NCI-H1092 treated with DMSO at 0.1 percent for 48 hours (cell line): ENCODE results near the gene DHRS12.

Source experiments
- DNase-seq: peaks from one replicate; lab custom pipeline; 2025; lab: John Stamatoyannopoulos, UW

The DHRS12 gene, protein sequence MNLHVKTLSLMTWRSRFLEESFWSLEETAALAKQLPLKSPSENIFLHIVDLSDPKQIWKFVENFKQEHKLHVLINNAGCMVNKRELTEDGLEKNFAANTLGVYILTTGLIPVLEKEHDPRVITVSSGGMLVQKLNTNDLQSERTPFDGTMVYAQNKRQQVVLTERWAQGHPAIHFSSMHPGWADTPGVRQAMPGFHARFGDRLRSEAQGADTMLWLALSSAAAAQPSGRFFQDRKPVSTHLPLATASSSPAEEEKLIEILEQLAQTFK

GRCh38 chr13:51803422-51804294, at the start of gene DHRS12:
Gene DHRS12, minus strand, starts transcription at chr13:51804163. Its CDS starts 4,504 bp downstream, at chr13:51799659.
- peak; percentile 69 for DNase-seq

DNA sequence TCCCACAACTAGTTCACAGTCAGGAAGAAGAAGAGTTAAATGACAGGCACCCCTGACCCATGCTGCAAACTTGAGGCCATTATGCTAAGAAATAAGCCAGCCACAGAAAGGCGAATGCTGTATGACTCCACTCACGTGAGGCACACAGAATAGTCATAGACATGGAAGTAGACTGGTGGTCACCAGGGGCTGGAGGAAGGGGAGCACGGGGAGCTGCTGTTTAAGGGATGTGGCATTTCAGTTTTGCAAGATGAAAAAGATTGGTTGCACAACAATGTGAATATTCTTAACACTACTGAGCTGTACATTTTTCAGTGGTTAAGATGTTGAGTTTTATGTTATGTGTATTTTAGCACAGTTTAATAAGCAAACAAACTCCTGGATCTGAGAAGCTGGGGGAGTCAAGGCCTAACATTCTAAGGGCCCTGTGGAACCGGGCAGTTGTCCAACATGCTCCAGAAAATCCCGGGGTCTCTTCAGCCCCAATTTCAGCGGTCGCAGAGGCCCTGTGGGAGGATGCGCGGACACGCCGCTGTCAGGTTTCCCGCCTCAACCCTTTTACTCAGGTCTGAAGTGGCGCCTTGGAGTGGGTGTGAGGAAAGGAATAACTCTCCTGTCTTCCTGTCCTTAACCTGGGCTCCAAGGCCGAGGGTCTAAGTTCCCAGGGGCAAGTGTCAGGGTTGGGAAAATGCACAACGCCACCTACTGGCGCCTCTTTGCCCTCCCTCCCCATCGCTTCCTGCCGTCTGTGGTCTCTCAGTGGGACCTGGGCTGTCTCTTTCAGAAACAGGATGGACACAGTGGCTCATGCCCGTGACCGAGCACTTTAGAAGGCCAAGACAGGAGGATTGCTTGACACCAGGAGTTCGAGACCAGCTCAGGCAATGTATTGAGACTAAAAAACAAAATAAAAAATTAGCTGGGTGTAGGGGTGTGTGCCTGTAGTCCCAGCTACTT, 45.5 kb upstream of the DHRS12 start:
- peak; percentile 6 for DNase-seq

- DNase-seq: no peak
Measured at GRCh38 chr13:51848674-51849073, 44.7 kb upstream of the DHRS12 start.

DNA sequence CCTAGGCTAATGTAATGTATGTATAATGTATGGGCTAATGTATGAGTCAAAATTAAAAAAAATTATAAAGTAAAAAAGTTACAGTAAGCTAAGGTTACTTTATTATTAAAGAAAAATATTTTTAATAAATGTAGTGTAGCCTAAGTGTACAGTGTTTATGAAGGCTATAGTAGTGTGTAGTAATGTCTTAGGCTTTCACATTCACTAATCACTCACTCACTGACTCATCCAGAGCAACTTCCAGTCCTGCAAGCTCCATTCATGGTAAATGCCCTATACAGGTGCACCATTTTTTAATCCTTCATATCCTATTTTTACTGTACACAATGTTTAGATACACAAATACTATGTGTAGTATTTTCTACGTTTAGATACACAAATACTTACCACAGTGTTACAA, 42.8 kb upstream of the DHRS12 start:
- DNase-seq: no peak

- DNase-seq: no peak
Measured at GRCh38 chr13:51845574-51846318, 41.8 kb upstream of the DHRS12 start.

- peak; percentile 31 for DNase-seq
Measured at GRCh38 chr13:51844862-51845573, 41.1 kb upstream of the DHRS12 start, which contains the start of gene TMEM272. Gene TMEM272, minus strand, starts transcription at chr13:51845177. Its CDS starts 6,647 bp downstream, at chr13:51838530.

DNA sequence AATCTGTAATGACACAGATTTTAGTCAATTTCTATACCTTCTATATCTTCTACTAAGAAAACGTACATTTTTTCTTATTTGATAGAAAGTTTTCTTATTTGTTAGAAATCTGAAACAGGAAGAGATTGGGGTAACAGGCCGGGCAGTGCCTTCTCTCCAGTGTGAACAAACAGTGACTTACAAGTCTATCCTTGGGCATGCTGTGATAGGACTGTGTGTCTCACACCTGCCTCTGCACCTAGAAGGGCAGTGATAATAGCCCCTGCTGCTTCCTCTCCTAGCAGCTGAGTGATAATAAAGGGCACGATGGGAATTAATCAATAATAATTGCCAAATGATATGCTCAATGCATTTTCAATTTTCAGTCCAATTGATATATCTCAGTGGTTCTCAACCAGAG, 39.6 kb upstream of the DHRS12 start:
- no peak for DNase-seq

GRCh38 chr13:51841732-51842131, 37.8 kb upstream of the DHRS12 start:
- DNase-seq: no peak

DNA sequence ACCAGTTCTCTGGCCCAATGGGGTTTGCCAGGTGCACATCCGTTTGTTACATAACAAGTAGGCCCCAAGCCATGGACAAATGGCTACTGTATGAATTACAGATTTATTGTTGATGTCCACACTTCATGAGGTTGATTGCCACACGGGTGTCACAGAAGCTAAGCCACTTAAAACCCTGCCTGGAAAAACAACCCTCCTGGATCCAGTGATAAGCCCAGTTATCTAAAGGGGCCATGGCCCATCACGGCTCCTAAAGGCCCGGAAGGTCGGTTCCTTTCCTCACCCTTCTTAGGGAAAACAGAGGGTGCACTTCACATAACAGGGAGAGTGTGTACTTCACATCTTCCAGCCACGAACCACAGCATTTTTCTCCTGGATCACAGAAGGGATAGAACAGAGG, 37.0 kb upstream of the DHRS12 start:
- DNase-seq: no peak

DNA sequence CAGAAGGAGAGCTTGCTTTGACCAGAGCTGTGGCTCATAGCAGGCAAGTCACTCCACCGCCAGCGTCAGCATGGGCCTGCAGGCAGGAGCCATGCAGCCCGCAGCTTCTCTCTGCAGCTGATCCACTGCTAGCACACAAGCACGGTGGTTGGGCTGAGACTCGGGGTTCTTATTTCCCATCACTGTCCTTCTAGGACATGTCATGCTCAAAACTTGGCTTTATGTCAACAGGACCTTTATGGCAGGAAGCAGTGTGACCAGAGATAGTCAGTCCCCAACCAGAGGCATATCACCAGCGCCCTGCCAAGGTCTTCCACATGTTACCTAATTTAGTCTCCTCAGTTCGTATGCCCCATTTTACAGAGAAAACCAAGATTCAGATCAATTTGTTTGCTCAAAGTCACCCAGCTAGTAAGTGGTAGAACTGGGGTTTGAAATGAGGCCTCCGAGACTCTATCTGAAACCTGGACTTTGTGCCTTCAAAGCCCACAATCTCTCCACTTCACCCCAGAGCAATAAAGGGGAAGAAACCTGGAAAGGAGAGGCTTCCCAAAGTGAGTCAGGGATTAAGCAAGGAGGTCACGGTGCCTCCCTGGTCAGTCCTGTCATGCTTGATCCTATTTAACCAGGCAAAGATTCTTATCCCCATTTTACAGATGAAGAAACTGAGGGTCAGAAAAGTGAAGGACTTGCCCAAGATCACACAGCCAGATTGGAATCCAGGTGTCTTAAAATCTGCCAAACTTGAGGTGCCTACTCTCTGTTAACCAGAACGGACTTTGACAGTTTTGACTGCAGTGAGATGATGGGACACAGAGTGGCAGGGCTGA, 36.0 kb upstream of the DHRS12 start:
- DNase-seq: no peak

DNA sequence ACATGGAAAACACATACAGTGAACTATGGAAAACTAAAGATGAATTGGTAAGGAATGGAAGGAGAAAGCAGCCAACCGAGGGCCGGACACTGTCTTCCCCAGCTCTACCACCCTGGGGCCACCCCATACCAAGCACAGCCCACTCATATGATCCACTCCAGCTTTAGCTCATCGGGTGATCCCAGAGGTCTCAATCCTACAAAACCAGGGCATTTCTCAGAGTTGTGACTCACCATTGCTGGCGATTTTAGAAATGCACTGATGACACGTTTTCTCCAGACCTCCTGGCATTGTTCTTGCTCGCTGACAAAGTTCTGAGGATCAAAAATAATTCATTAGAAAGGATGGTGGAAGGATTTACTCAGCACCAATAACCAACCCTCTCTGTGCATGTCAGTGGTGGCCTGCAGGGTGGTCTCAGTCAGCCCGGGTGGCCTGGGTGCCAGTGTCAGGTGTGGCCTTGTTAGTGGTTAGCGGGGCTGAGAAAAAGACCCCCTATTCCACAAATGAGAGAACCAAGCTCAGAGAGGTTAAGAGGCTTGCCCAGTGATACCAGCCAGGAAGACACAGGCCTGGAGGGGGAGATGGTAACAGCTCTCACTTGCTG, 34.4 kb upstream of the DHRS12 start:
- DNase-seq: no peak

GRCh38 chr13:51837016-51837415, 33.1 kb upstream of the DHRS12 start:
- no peak for DNase-seq

GRCh38 chr13:51834581-51835171, 30.7 kb upstream of the DHRS12 start:
- peak; percentile 82 for DNase-seq

DNA sequence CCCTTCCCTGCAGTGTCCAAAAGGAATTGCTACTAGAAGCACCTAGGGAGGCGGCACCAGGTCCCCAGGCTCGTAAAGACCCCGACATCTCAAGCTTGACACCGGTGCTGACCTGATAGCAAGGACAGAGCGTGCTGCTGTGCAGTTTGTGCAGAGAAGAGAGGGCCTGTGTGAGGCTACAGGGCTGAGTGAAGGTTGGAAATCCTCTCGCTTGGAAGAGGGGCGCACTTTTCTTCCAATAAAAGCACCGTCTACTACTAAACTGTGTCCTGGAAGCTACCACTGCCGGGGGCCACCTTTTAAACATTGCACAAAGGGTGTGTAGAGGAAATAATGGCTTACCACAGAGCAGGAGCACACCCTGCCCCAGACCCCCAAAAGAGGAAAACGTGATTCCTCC, 30.0 kb upstream of the DHRS12 start:
- DNase-seq: no peak

DNA sequence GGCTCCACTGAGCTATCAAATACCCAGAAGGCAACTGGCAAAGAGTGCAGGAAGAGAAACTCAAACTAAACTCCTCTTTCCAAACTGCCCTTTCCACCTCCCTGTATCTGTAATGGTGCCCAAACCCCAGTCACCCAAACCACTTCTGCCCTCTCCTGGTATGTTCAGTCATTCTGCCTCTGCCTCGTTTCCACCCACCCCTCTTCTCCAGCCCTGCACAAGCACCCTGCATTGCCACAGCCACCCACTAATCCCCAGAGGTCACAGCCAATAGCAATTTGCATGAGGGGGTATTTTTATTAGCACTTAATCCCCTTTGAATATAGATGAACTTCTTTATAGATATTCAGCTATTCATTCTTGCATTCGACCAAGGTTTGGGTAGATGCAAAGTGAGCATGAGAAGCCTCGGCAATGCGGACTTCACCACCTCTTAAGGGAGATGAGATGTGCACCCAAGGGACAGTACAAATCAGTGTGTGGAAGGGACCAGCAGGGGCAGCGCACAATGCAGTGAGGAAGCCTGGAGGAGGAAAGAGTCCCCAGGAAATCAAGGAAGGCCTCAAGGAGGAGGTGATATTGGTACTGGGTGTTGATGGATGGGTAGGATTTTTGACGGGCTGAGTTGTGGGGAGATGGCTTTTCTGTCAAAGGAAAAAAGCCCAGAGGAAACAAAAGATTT, 28.6 kb upstream of the DHRS12 start:
- DNase-seq: peak; percentile 8

GRCh38 chr13:51831519-51831918, 27.6 kb upstream of the DHRS12 start:
- no peak for DNase-seq

DNA sequence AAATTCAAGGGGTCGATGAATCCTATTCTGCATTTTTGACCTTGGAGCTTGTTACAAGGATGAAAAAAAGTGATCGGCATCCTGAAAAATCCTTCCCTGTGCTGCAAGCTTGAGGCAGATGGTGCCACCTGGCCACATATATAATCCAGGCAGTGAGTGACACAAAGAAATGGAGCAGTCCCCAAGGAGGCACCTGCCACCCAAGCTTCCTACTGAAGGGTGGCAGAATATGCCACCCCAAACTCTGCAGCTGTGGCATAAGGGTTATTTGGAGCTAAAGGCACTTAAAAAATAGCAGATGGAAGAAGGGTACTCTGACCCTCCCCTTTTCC, 25.6 kb upstream of the DHRS12 start:
- no peak for DNase-seq

DNA sequence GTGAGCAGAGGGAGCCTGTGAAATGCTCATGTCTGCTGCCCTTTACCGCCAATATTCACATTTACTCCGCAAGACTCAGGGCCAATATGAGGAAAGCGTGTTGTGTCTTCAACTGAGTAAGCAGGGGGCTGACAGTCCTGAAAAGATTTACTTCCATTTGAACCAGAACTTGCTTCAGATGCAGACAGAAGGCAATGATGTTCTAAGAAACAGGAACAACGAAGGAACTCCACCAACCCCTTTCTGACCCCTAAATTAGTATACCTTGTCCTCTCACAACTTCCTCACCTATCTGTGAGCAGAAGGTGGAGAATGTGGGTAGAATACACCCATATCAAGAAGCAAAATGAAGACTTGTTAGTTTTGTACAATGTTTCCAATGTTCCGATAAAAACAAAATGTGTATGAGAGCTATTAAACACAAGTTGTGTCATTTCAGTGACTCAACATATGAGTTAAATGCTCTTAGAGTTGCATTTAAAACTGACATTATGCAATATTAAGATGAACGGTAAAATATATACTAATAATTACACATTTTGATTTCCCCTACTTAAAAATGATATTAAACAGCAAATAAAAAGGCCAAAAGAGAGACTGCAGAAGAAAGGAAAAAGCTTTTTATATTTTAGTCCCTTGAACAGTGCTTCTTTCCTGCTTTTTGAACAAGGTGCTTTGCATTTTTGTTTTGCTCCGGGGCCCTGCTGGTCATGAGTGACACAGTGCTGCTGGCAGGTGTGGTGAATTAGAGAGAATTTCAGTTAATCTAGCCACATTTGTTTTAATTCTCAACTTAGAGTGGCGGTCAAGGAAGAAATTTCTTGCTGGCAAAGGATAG, 25.0 kb upstream of the DHRS12 start:
- DNase-seq: no peak
